NCI-H1930 (cell line): ENCODE results near the gene RABGAP1L.

Source experiments
- DNase-seq, 2 experiments: peaks; one replicate each; lab custom pipeline; 2025; lab: John Stamatoyannopoulos, UW

The RABGAP1L gene

GRCh38 chr1:174963529-174964125, 804.3 kb downstream of the RABGAP1L start:
- DNase-seq = no peak

- no peak for DNase-seq
Observed at GRCh38 chr1:174964261-174964971, 805.1 kb downstream of the RABGAP1L start.

- no peak for DNase-seq
Observed at GRCh38 chr1:174964972-174965361, 805.6 kb downstream of the RABGAP1L start.

GRCh38 chr1:174965362-174966007, 806.2 kb downstream of the RABGAP1L start:
- no peak for DNase-seq

- DNase-seq = no peak
Observed at GRCh38 chr1:174966008-174966572, 806.8 kb downstream of the RABGAP1L start.

- no peak for DNase-seq
Observed at GRCh38 chr1:174967845-174968705, 808.8 kb downstream of the RABGAP1L start.

- DNase-seq = no peak
Observed at GRCh38 chr1:174968750-174969244, 809.5 kb downstream of the RABGAP1L start.

GRCh38 chr1:174969977-174970376, 810.7 kb downstream of the RABGAP1L start:
- DNase-seq = no peak

- no peak for DNase-seq
Observed at GRCh38 chr1:174971466-174971865, 812.1 kb downstream of the RABGAP1L start.

GRCh38 chr1:174971902-174972301, 812.6 kb downstream of the RABGAP1L start:
- DNase-seq = no peak

- DNase-seq = no peak
Observed at GRCh38 chr1:174974711-174975119, 815.4 kb downstream of the RABGAP1L start.

GRCh38 chr1:174975764-174976163, 816.4 kb downstream of the RABGAP1L start:
- no peak for DNase-seq

- DNase-seq = no peak
Observed at GRCh38 chr1:174976436-174977108, 817.3 kb downstream of the RABGAP1L start.

GRCh38 chr1:174982971-174983689, 823.8 kb downstream of the RABGAP1L start:
- DNase-seq = no peak

GRCh38 chr1:174984952-174985351, 825.6 kb downstream of the RABGAP1L start:
- no peak for DNase-seq

- DNase-seq = no peak
Observed at GRCh38 chr1:174988539-174988938, 829.2 kb downstream of the RABGAP1L start.

- DNase-seq = no peak
Observed at GRCh38 chr1:174988986-174989385, 829.7 kb downstream of the RABGAP1L start.

GRCh38 chr1:174989536-174990220, 830.4 kb downstream of the RABGAP1L start:
- DNase-seq = no peak

- DNase-seq = no peak
Observed at GRCh38 chr1:174990382-174990999, 831.2 kb downstream of the RABGAP1L start.
